ENCODE measurements around the gene STRADB.
"Not testable (repeated sequence)": the region's sequence is repeated elsewhere in the genome, so short reads cannot be mapped to it uniquely, and the experiment has no call there.

STRADB gene

GRCh38 chr2:201465524-201465971 lies 14.0 kb downstream of the STRADB start:
- in situ Hi-C loops (cut with HindIII; ENCODE audit: low sequenced_read_pairs), result no loop called here

DNA sequence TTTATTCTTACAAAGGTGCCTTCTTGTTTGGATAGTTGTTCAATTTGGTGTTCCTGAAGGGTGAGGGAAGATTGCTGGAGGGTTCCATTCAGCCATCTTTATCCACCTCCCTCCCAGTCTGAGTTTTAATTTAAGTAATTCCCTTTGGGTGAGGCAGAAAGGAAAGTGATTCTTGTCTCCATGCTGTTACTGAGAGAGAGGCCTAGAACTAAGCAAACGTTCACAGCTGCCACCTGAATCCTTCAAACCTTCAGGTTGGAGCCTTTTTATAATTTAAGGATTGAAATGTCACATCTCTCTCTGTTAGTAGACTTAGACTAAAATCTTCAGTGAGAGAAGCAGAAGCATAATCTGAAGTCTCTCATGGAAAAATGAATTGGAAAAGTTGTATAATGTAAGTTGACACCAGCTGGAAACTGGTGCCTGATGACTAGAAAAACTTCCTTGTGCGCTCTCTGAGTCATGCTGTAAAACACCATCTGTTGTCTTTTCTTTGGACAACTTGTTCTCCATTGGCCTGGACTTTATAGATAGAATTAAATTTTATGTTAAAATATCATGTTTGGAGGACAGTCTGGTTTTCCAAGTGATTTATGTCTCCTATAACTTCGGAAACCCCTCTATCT lies 14.6 kb downstream of the STRADB start:
- in situ Hi-C loops (cut with HindIII; ENCODE audit: low sequenced_read_pairs), result no loop called here

DNA sequence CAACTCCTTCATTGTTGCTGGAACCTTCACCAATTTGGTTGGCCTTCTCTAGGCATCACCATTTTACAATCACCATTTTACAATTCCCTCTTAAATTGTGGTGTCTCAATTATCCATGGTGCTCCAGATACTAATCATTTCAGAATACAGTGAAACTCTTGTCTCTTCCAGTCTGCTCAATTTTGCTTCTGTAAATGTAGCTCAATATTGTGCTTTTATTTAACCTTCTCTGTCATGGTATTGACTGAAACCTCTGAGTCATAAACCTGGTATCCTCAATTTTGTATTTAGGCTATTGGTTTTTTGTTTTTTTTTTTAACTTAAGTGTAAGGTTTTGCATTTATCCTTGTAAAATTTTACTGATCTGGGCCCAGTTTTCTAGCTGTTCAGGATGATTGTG lies 16.1 kb downstream of the STRADB start:
- in situ Hi-C loops (cut with HindIII; ENCODE audit: low sequenced_read_pairs), result no loop called here

DNA sequence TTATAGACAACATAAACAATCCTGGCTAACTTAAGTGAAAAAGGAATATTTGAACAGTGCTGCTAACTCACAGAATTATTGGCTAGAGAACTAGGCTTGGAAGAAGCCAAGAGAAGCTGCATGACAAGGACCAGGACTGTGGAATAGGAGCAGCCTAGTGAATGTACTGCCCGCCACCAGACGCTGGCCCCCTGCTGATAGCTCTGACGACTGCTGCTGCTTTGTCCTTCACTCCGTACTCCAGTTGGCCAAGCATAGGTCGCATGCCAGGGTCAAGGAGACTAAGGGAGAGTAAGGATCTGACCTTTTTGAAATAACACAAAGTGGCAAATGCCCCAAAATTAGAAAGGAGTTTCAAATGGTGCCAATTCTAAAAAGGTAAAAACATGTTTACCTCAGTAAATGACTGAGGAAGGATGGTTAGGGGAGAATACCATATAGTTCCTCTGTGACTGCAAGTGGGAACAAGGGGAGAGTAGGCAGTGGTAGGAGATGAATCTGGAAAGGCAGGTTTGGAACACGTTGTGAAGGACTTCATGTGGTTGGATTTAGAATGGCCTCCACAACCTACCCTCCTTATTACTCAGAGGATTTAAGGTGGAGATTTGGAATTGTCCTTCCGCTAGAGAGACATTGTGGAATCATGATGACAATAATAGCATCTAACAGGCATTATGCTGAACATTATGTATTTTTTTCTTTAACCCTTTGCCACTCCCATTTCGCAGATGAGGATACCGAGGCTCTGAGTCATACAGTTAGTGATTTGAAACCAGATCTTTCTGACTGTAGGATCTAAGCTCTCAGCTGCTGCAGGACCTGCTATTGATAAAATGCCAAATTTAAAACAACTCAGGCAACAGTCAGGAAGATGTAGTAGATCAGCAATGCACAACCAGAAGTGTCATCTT lies 19.5 kb downstream of the STRADB start:
- in situ Hi-C loops (cut with HindIII; ENCODE audit: low sequenced_read_pairs), result no loop called here

DNA sequence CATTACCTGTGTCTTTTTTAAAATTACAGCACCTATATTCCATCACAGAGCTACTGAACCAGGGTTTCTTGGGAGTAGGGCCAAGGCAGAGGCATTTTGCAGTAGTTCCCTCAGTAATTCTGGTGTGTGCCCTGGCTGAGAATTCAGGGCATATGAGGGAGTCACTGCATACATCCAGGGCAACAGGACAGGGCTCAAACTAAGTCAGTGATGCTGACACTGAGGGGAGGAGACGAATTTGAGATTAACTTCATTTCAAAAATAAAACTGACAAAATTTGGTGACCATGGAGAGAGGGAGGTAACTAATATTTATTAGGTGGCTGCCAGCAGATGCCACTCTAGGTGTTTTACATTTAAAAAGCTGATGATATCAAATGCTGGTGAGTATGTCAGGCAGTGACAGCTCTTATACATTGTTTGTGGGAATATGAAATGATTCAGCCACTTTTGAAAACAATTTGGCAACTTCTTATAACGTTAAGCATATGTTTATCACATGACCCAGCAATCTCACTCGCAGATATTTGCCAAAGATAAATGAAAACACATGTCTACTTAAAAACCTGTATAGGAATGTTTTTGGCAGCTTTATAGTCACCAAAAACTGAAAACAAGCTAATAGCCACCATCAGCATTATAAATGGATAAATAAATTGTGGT lies 20.3 kb downstream of the STRADB start:
- in situ Hi-C loops (cut with HindIII; ENCODE audit: low sequenced_read_pairs), result no loop called here

GRCh38 chr2:201472411-201472810 lies 20.9 kb downstream of the STRADB start:
- in situ Hi-C loops (cut with HindIII; ENCODE audit: low sequenced_read_pairs), result no loop called here

GRCh38 chr2:201482543-201482942 lies 31.0 kb downstream of the STRADB start:
- in situ Hi-C loops (cut with HindIII; ENCODE audit: low sequenced_read_pairs), result no loop called here

- in situ Hi-C loops (cut with HindIII; ENCODE audit: low sequenced_read_pairs), result no loop called here
Measured at GRCh38 chr2:201483342-201483741, 31.8 kb downstream of the STRADB start.

GRCh38 chr2:201483758-201484157 lies 32.2 kb downstream of the STRADB start:
- in situ Hi-C loops (cut with HindIII; ENCODE audit: low sequenced_read_pairs), result not testable (repeated sequence)

- in situ Hi-C loops (cut with HindIII; ENCODE audit: low sequenced_read_pairs), result no loop called here
Measured at GRCh38 chr2:201484805-201485204, 33.3 kb downstream of the STRADB start.

DNA sequence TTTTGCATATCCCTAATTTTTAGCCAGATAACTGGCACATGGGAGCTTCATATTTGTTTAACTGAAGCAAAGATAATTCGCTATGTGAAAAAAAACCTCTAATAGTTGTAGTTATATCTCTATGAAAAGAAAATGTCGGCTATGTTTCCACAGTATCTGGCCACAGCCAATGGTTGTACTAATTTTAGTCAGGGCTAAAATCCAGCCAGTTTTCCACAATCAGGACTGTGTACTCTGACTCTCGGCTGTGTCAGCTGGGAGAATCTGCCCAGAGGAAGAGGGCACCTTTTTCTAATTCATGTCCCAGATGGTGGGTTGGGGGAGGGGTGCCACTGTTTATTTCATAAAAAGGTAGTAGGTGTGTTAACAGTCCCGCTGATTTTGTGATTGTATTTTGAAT lies 38.8 kb downstream of the STRADB start:
- in situ Hi-C loops (cut with HindIII; ENCODE audit: low sequenced_read_pairs), result no loop called here

DNA sequence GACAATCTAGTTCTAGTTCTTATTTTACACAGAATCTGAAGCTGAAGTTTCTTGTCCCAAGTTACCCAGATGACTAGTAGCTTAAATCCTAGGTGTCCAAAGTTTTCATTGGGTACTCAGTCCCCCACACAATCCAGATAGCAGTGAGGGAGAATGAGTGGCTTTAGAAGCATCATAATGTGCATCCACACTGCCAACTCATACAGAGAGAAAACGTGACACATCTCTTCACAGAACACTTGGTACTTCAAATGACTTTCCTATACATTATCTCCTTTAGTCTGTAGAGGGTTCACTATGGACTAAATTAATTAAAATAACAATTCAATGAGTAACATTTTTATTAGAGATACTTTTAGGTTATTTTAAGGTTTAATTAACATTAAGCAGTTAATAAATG lies 45.2 kb downstream of the STRADB start:
- in situ Hi-C loops (cut with HindIII; ENCODE audit: low sequenced_read_pairs), result no loop called here

DNA sequence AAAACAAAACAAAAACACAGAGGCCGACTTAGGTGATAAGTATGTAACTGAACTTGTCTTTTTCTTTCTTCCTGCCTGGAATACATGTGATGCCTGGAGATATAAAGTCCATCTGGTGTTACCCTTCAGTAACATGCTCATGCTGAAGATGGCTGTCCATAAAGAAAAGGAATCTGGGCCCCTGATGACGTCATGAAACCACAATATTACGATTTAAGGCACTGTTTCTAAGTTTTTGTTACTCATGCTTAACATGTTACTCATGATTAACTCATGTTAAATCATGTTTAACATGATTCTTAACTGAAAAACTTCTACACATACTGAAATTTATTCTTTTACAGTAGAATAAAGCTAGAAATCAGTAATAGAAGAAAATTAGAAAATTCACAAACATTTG lies 49.0 kb downstream of the STRADB start:
- in situ Hi-C loops (cut with HindIII; ENCODE audit: low sequenced_read_pairs), result no loop called here

- in situ Hi-C loops (cut with HindIII; ENCODE audit: low sequenced_read_pairs), result no loop called here
Measured at GRCh38 chr2:201502713-201503112, 51.2 kb downstream of the STRADB start.

DNA sequence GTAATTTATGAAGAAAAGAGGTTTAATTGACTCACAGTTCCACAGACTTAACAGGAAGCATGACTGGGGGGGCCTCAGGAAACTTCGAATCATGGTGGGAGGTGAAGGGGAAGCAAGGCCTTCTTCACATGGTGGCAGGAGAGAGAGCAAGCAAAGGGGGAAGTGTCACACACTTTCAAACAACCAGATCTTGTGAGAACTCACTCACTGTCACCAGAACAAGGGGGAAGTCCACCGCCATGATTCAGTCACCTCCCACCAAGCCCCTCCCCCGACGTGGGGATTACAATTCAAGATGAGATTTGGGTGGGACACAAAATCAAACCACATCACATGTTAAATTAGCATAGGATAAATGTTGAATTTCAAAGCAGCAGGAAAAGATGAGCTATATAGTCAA lies 56.2 kb downstream of the STRADB start:
- in situ Hi-C loops (cut with HindIII; ENCODE audit: low sequenced_read_pairs), result no loop called here

- in situ Hi-C loops (cut with HindIII; ENCODE audit: low sequenced_read_pairs), result no loop called here
Measured at GRCh38 chr2:201513271-201513670, 61.7 kb downstream of the STRADB start.

- in situ Hi-C loops (cut with HindIII; ENCODE audit: low sequenced_read_pairs), result no loop called here
Measured at GRCh38 chr2:201515573-201516246, 64.2 kb downstream of the STRADB start.

GRCh38 chr2:201517094-201517493 lies 65.6 kb downstream of the STRADB start:
- in situ Hi-C loops (cut with HindIII; ENCODE audit: low sequenced_read_pairs), result no loop called here

DNA sequence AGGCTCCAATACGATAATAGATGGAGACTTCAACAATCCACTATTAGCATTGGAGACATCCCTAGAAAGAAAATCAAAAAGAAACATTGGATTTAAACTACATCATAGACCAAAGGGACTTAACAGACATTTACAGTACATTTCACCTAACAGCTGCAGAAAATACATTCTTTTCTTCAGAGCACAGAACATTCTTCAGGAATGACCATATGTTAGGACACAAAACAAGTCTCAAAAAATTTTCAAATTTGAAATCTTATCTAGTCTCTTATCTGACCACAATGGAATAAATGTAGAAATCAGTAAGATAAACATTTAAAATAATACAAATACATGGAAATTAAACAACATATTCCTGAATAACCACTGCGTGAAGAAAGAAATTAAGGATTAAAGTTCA lies 68.7 kb downstream of the STRADB start:
- in situ Hi-C loops (cut with HindIII; ENCODE audit: low sequenced_read_pairs), result no loop called here

DNA sequence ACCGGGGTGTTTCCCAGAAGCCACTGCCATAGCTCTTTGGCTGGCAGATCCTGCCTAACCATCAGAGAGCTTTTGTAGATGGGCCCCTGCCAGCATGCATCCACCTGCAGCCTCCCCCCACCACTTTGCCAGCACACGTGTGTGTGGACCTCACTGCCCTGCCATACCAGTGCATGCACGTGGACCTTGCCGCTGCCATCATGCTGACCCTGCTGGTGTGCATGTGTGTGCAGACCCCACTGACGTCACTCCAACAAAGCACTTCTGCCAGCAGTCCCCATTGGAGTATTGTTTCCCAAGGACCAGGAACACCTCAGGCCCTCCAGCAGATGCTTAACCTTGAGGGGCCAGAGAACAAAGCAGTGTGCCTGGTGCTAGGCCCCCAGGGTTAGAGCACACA lies 71.4 kb downstream of the STRADB start:
- in situ Hi-C loops (cut with HindIII; ENCODE audit: low sequenced_read_pairs), result no loop called here

- in situ Hi-C loops (cut with HindIII; ENCODE audit: low sequenced_read_pairs), result no loop called here
Measured at GRCh38 chr2:201523506-201523905, 72.0 kb downstream of the STRADB start.
